GM19240 (cell line): ENCODE data around the gene RBM12.
"Not testable (repeated sequence)": the region's sequence is repeated elsewhere in the genome, so short reads cannot be mapped to it uniquely, and the experiment has no call there.

Source experiments
- DNase-seq: peaks from one replicate; pipeline ENCODE4 v3.0.0; 2011; ENCODE audit warnings: low spot score; ENCODE audit not compliant: insufficient read length

Gene RBM12

DNA sequence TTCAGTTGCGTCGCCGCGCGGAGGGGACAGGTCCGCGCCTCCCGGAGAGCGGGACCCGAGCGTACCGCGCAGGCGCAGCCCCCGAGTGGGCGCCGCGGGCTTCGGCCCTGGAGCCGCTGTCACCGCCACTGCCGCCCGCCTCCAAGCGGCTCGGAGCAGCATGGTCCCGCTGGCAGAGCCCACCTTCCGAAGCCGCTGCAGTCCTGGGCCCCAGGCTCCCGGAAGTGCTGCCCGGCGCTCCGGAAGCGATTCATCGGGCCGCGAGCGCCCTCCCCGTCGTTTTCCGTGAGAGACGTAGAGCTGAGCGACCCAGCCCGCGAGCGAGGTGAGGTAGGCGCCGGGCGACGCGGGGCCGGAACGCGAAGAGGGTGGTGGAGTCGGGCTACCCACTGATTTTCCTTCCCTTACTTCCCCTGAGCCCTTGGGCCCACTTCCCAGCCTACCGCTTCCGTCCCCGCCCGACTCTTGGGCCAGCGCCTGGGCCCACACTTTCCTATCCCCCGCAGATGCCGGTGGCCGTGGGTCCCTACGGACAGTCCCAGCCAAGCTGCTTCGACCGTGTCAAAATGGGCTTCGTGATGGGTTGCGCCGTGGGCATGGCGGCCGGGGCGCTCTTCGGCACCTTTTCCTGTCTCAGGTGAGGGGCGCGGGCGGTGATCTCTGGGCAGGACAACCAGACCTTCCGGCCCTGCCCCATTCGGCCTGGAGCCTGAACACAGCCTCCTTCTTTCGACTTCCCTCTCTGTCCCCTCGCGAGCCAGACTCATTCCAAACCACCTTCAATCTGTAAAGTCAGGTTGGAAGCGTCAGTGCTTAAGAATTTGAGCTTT is 34.6 kb upstream of the RBM12 start, which contains the start of the genes NFS1 and ROMO1:
NFS1 (minus strand) TSS at position 226 of the 830 bp plus-strand sequence; CDS start at position 162, 64 bp downstream.
ROMO1 (plus strand) TSS at position 279 of the 830 bp plus-strand sequence; CDS start at position 507, 228 bp downstream.
- peak; percentile 79 for DNase-seq

DNA sequence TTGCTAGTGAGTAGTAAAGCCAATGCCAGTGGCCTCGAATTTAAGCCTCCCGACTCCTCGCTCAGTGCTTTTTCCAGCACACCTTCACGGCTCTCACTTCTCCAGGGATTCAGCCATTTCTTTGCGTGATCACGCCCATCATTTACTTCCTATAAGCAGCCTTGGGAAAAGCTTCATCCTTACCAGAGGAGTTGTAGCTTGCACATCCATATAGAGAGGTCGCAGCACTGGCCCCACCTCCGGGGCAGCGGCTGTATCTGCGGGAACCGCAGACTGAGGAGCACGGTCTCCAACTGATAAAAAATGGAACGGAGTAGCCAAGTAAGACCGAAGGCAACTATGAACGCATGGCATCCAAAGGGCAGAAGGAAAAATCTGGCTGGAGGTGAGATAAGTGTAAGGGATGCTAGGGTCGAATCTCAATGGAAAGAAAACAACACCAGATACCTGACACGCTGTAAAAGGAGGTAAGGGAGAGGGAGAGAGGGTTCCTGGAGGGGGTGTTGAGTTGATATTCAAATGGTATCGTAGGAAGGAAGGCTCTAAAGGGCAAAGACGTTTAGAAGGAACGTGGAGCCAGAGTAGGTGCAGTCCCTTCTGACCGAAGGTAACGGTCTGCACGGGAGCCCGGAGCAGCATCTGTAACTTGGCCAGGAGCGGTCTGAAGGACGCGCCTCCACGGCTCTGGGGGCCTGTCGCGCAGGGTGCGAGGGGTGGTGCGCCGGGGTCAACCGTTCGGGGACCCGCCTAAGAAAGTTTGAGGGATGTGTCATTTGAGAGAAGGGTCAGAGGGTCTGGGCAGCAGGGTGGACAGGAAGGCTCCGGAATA is 33.8 kb upstream of the RBM12 start:
- DNase-seq: no peak

GRCh38 chr20:35697696-35698297 is 33.1 kb upstream of the RBM12 start:
- DNase-seq: no peak

- DNase-seq: no peak
Observed at GRCh38 chr20:35695978-35696377, 31.3 kb upstream of the RBM12 start.

GRCh38 chr20:35695245-35695749 is 30.6 kb upstream of the RBM12 start:
- DNase-seq: no peak

DNA sequence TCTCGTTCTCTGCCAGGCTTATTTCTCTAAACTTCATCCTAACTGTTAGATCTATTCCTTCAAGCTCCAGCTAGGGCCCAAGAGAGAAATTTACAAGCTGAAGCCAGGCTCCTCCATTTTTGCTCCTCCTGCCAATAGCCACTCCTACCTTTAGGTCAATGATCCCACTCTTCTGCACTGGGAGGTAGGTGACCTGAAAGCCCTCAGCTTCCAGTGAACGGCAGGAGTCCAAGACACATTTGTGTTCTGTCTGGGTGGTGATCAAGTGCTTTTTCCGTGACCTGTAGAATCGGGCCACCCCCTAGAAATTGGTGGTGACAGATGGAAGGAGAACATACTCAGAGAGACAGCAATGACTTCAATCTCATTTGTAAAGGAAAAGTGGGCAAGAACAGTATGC is 25.6 kb upstream of the RBM12 start:
- no peak for DNase-seq

GRCh38 chr20:35686872-35687271 is 22.2 kb upstream of the RBM12 start:
- not testable (repeated sequence) for DNase-seq

DNA sequence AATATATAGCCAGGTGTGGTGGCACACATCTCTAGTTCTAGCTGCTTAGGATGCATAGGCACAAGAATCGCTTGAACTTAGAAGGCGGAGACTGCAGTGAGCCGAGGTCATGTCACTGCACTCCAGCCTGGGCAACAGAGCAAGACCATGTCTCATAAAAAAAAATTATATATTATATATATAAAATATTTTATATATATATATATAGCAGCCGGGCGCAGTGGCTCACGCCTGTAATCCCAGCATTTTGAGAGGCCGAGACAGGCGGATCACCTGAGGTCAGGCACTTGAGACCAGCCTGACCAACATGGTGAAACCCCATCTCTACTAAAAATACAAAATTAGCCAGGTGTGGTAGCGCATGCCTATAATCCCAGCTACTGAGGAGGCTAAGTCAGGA is 20.7 kb upstream of the RBM12 start:
- DNase-seq: not testable (repeated sequence)

- DNase-seq: no peak
Observed at GRCh38 chr20:35681960-35682359, 17.3 kb upstream of the RBM12 start.

- DNase-seq: no peak
Observed at GRCh38 chr20:35680452-35681183, 15.9 kb upstream of the RBM12 start.

DNA sequence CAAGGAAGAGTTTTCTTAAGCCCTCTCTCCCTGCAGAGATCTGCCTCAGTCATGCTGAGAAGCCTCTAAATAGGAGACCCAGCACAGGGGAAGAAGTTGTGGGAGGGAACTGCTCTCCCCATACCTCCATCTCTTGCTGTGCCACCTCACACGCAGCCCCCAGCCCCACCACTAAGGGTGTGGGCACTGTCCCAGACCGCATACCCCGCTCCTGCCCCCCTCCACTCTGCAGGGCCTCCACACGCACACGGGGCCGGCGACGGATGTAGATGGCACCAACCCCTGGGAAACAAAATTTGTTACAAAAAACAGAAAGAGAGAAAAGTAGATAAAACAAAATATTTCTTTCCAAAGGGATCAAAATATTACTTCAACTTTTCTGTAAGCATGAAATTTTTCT is 10.2 kb upstream of the RBM12 start:
- no peak for DNase-seq

DNA sequence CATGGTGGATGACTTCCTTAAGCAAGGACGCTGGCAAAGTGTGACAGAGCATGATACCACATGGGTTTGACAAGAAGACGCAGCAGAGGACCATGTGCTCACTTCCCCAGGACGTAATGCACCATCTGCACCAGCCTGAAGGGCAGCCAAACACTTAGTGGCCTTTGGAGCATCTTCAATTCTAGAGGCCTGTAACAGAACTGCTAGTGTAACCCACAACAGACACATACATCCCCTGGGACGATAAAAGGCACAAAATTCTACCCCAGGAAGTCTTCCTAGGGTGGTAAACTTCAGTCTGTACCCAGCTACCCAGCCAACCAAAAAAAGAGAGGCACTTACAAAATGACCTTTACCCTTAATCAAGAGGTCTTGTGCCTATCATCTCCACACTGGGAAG is 9.2 kb upstream of the RBM12 start:
- no peak for DNase-seq

DNA sequence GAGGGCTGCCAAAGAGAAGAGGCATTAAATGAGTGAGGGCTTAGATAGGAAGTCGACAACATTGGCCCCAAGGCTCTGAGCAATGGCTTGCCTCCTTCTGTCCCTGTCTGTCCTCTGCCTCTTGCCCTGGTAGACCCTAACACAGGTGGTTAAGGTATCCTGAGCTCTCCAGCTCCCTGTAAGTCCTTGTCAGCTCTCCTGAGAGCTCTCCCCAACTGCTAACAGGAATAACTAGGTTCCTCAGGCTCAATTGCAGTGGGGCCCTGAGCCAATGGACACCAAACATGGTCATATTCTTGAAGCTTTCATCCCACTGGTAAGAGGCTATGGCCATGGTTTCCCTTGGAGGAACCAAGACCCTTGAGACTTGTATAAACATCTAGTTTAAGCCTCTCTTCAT is 5.0 kb upstream of the RBM12 start:
- DNase-seq: no peak

GRCh38 chr20:35669221-35669620 is 4.5 kb upstream of the RBM12 start:
- DNase-seq: no peak

GRCh38 chr20:35665949-35666288 is 1.2 kb upstream of the RBM12 start:
- DNase-seq: no peak

GRCh38 chr20:35663516-35664465 is 909 bp downstream of the RBM12 start:
- peak; percentile 20 for DNase-seq

DNA sequence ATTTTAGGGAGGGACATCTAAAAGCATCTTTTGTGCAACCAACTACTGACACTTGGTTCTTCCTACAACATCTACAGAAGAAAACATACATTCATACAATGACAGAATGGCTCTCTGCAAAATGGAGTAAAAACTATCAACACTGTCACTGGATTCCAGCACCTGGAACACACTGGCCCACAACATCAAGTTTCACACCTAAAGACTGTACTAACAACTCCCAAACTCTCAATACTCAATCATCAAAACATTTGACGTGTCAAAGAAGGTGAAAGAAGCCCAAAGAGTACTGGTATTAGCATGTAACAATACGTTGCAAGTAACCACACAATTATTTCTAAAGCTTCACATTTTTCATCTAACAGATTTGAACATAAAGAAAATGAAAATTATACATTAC is 2.1 kb downstream of the RBM12 start:
- DNase-seq: no peak

DNA sequence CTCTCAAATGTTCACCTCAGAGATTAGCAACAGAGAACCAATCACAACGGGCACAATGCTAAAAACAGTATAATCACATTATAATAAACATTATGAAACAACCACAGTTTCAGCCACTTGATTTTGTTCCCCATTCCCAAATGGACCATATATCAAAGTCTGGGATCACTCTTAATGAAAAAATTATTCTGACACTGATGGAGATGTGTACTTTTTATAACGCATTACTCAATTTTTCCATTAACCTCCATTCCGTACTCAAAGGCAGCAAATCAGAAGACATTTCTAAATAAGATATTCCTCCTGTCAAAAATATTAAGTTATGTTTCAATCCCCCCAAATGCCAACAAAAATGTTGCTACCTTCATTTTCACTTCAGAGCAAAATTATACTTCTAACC is 2.8 kb downstream of the RBM12 start:
- no peak for DNase-seq

GRCh38 chr20:35661053-35661452 is 3.6 kb downstream of the RBM12 start:
- DNase-seq: no peak
